HG02763 (cell line): Measurements from ENCODE around the gene KRTAP12-4.
"Not testable (repeated sequence)": the region's sequence is repeated elsewhere in the genome, so short reads cannot be mapped to it uniquely, and the experiment has no call there.

Experiments
- ATAC-seq: cut with Tn5 transposase; IDR thresholded peaks from one replicate; pipeline ENCODE4 v1.9.1; 2021; ENCODE audit warnings: mild to moderate bottlenecking, moderate library complexity; ENCODE audit not compliant: unreplicated experiment

The KRTAP12-4 gene

DNA sequence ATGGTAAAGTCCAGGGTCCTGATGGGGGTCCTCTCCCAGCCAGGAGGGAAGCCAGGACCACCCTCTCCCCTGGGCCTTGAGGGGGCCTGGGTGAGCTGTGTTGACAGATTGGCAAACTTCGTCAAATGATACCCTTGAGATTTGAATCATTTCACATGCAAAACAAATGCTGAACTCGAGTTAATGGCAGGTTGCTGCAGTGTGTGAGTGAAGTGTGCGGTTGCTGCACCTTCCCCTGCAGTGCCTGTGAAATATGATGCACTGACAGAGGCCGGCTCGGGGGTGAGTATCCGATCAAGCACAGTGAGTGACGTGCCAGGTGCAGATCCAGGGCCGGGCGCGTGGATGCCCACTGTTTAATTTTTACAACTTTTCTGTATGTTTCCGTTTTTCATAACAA, 33.2 kb upstream of the KRTAP12-4 start:
- ATAC-seq = no peak

DNA sequence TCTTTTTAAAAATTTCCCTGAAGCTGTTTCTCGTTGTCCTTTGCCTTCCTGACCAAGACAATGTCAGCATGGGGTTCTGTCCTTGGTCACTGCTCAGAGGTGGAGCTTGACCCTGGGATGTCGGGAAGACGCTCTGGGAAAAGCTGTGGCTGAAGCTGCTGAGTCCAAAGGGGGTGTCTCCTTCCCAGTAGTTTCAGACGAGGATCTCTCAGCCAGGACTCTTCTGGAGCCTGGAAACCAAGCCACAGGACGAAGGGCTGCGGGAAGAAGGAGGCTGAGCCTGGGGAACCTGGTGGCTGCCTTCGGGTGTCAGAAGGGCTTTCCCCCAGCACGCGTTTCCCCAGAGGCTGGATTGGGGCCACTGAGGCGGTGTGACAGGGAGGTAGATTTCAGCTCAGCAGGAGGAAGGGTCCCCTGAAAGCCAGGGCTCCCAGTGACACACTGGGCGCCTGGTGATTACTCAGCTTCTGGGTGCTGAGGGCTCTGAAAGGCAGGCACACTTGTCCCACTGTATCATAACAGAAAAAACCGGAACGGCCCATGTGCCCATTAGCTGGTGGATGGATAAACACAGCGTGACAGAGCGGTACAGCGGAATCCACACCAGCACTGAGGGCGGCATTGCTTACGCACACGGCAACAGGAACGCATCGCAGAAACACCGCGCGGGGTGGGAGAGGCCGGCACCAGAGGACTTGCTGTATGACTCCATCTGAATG, 32.5 kb upstream of the KRTAP12-4 start:
- ATAC-seq = no peak

DNA sequence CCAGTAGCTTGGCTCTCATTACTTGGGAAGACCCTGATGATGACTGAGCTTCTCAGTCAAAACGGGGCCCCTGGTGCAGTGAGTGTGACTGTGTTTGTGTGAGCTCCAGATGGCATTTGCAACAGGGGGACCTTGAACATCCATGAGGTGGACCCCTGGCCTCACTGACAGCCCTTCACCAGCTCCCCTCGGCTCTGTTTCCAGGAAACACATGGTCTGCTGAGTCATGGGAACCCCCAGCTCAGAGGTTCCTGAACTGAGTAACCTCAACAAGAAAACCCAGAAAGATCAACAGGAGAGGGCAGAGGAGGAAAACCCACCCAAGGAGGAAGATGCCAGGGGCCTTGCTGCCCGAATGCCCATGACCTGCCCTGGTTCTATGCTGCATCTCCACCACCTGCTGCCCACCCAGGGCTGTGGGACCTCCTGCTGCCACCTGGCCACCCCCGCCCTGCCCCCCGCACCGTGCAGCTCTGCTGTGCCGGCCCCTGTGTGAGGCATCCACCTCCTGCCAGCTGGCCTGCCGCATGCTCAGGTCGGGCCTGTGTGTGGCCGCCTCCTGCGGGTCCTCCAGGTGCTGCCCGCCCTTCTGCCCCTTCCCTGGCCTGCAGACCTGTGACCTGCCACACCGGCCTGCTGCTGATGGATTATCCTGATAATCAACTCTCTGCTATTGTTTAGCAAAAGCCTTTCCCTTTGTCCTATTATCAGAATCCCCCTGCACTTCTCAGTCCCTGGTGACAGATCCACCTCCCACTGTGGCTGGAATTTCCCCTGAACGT, 31.7 kb upstream of the KRTAP12-4 start:
- ATAC-seq = no peak

DNA sequence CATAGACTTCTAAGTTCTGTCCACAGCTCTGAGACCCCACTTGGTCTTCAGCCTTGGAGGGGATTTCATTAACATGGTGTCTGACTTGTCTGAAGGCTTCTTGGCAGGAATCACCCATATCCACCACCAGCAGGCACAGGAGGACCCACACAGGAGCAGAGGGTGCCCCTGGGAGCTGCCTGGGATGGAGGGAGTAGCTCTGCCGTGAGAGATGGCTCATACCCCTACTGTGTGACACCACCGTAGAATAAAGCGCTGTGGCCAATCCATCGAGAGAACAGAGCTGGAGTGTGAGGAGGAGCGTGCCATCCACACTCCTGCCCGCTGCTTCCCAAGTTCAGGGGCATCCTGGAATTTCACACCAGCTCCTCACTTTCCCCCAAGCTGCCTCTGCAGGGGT, 30.6 kb upstream of the KRTAP12-4 start:
- not testable (repeated sequence) for ATAC-seq

DNA sequence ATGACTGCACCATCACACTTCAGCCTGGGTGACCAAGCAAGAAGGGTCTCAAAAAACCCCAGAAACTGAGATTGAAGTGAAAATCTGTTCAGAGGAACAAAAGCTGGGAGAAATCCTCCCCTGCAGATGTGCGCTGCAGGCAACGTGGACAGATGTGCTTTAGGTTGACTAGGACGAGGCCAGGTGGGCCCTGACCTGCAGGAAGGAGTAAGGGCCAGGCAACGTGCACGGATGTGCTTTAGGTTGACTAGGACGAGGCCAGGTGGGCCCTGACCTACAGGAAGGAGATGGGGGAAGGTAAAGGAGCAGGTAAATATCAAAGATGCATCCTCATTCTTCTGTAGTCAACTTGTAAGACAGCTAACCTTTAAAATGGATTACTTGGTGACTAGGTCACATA, 30.0 kb upstream of the KRTAP12-4 start:
- no peak for ATAC-seq

DNA sequence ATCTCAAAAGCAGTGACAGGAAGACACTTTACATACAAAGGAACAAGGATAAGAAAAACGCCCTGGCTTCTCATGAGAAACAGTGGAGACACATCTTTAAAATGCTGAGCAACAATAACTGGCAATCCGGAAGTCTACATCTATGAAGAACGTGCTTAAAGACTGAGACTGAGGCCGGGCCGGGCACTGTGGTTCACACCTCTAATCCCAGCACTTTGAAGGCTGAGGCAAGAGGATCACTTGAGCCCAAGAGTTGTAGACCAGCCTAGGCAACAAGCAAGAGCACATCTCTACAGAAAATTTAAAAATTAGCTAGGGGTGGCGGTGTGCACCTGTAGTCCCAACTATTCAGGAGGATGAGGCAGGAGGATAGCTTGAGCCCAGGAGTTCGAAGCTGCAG, 29.6 kb upstream of the KRTAP12-4 start:
- ATAC-seq = no peak

DNA sequence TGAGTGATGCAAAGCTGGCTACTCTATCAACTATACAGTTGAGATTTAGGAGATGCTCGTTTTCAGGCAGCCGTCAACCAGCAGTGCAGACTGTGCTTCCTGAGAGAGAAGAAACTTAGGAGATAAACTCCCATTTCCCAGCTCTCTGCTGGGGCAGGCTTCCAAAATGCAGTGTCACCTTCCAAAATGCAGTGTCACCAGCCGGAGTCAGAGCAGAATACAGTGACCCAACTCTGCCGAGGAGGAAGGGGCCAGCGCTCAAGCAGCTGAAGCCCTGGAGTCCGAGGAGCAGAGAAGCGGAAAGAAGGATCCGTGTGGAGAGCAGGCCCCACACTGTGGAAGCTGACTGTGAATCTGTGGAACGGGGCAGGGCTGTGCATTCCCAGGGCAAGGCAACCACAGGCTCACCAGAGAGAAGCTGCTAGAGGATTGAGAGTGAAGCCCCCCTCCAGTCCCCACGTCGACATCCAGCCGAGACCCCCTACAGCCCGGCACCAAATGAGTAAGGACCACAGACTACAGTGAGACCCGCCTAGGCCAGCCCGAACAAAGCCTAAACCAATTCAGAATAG, 28.2 kb upstream of the KRTAP12-4 start:
- ATAC-seq = no peak

DNA sequence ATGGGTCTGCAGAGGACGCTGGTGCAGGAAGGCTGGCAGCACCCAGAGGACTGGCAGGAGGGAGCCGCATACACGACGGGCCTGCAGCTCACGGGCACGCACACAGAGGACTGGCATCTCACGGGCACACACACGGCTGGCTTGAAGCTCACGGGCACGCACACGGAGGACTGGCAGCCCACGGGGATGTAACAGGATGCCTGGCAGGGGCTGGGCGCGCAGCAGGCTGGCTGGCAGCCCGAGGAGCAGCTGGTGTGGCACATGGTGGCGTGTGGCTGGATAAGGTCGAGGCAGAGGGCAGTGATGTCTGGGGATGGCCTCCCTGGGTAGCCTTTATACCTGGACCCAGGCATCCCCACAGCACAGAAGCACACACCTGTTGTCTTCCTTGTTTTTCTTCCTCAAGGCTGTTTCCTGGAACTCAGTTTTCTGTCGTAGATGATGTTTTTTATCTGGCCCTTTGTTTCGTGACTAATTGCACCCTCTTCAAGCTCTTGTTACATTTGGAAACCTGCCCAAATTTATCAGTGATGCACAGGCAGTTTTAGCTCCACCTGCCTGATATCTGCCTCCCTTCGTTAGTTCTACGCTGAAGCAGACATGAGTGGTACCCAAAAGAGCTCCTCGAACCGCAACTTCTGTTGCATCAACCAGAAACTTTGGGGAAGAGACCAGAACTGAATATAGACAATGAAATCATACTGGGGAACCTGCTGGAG, 27.6 kb upstream of the KRTAP12-4 start, which contains the start of gene KRTAP12-1:
Gene KRTAP12-1 (minus strand): TSS at position 303 of the 719 bp plus-strand sequence. CDS start 40 bp downstream, at position 263.
- no peak for ATAC-seq

DNA sequence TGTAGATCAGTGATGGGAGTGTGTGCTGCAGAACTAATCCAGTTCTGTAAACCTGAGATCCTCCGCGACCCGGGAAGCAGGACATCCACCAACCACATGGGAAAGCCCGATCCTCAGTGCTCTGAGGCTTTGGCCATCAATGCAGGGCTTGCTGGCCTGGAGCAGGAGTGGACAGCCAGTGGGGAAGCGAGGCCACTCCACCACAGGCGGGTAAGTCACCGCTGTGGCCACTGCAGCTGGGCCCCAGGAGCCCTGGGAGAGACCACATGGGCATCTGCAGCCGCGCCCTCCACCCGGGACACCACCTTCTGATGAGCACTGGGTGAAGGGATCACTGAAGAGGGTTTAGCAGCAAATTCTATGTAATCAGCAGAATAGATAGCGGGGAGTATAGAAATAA, 26.7 kb upstream of the KRTAP12-4 start:
- no peak for ATAC-seq

DNA sequence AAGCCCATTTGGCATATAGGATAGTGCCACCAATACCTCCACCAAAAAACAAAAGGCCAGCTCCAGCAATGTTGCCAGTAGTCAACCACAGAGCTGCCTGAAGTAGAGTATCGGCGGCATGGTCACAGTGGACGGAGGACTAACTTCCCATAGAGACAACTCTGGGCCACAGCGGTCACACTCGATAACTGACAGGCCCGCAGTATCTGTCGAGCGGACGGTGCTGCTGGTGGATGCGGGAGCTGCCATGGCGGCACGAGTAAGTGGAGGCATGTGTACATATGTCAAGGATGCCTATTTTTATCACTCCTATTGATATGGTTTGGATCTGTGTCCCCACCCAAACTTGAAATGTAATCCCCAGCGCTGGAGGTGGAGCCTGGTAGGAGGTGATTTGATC, 23.4 kb upstream of the KRTAP12-4 start:
- no peak for ATAC-seq

DNA sequence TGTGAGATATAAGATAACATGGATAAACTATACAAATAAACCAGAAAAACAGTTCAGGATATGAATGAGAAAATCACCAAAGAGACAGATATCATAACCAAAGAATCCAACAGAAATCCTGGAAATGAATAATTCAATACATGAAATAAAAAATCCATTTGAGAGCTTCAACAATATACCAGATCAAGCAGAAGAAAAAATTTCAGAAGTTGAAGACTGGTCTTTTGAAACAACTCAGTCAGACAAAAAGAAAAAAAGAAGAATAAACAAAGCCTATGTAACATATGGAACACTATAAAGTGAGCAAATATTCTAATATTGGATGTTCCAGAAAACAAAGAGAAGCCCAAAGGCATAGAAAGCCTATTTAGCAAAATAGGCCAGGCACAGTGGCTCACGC, 17.5 kb upstream of the KRTAP12-4 start:
- ATAC-seq = no peak

DNA sequence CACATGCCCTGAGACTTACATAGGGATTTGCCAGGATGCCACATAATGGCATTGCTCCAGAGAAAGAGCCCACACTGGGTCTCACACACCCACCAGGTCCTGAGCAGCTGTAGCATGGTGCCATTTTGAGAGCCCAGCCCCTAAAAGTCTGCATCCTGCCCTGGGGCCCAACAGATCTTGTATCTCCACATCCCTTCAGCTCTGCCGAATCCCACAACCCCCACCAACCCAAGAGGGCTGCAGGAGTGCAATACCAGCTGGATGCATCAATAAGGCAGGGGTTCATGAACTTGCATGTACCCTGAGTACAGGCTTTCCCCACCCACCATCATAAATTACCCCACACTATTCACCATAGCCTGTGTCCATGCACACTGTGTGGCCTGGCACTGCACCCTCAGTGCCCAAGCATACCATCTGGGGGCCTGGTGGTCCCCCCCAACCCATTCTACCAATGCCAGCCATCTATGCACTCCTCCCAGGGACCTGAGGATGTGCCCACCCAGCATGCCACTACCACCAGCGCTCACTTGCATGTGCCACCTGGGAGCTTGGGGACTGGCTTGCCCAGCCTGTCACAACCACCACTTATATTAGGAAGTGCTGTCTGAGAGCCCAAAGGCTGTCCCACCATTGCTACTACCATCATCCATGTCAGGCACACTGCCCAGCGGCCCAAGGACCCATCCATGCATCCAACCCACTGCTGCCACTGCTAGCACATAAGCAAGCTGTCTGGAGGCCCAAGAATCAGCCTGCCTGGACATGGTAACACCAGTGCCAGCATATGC, 16.4 kb upstream of the KRTAP12-4 start:
- ATAC-seq = no peak

DNA sequence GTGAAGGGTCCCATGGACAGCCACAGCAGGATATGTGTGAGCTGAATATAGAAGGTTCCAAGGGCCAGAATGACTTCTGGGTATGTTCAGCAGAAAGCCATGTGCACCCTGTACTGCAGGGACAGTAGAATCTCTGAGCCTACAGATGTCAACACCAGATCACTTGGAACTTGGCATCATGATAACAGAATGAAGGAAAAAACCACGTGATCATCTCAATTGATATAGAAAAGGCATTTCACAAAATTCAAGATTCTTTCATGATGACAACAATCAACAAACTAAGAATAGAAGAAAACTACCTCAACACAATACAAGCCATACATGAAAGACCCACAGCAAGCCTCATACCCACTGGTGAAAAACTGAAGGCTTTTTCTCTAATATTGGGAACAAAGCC, 13.2 kb upstream of the KRTAP12-4 start:
- ATAC-seq = no peak

DNA sequence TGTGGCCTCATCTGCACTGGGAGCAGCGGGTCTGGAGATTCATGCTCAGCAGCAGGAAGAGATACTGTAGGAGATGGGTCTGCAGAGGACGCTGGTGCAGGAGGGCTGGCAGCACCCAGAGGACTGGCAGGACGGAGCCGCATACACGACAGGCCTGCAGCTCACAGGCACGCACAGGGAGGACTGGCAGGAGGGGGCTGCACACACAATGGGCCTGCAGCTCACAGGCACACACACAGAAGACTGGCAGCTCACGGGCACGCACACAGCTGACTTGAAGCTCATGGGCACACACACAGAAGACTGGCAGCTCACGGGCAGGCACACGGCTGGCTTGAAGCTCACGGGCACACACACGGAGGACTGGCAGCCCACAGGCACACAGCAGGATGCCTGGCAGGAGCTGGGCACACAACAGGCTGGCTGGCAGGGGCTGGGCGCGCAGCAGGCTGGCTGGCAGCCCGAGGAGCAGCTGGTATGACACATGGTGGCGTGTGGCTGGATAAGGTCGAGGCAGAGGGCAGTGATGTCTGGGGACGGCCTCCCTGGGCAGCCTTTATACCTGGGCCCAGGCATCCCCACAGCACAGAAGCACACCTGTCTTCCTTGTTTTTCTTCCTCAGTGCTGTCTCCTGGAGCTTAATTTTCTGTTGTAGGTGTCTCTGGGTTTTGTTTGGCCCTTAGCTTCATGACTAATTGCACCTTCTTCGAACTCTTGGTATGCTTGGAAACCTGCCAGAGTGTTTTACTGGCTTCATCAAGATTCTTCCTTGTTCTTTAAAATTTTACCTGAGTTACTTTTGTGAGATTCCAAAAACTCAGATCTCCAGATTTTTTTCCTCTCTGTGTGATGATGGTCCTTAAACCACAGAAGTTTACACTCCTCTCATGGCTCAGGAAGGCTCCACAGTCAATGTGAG, 12.2 kb upstream of the KRTAP12-4 start, which contains the start of gene KRTAP12-2:
Gene KRTAP12-2 (minus strand): TSS at position 527 of the 920 bp plus-strand sequence. CDS start 41 bp downstream, at position 486.
- ATAC-seq = no peak

DNA sequence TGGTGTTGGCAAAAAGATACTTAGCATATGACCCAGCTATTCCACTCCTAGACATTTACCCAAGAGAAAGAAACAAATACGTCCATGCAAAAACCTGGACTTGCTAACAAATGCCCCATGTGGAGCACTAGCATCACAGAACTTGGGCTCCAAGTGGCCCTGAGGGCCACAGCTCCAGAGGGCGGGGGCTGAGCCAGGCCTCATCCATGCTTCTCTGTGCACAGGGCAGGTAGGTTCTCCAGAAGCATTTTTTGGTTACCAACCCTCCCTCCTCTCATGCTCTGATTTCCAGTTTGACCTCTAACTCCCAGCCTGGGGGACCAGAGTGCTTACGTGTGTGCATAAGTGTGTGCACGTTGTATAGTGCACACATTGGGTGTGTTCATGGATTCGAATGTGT, 10.2 kb upstream of the KRTAP12-4 start:
- ATAC-seq = no peak

DNA sequence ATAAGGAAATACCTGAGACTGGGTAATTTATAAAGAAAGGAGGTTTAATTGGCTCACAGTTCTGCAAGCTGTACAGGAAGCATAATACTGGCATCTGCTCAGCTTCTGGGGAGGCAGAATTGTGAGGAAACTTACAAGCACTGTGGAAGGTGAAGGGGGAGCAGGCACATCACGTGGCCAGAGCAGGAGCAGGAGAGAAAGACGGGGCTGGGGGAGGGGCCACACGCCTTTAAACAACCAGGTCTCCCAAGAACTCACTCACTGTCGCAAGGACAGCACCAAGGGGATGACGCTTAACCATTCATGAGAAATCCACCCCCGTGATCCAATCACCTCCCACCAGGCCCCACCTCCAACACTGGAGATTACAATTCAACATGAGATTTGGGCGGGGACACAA, 7.1 kb upstream of the KRTAP12-4 start:
- not testable (repeated sequence) for ATAC-seq

DNA sequence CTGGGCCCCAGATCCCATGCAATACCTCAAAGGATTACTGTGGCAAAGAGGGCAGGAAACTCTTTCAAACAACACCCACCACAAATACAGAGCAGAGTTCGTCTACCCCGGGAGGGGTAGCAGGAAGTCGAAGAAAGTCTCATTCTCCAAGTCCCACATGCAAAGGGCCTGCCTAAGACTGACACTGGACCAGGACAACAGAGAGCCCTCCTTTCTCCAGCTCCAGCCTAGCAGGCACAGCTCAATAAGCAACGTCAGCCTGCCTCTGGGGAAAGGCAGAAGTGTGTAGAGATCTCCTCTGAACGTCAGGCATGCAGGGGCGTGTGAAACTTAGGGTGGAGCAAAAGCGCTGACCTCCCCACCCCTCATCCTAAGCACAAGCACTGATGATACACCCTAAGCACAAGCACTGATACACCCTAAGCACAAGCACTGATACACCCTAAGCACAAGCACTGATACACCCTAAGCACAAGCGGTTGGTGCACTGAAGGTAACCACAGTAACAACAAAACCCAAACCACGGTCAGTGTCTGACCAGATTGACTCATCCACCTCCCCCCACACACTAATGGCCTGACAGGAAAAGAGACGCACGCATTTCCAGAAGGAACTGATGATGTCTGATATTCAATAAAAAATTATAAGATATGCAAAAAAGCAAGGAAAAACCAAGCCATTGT, 4.6 kb upstream of the KRTAP12-4 start:
- no peak for ATAC-seq

DNA sequence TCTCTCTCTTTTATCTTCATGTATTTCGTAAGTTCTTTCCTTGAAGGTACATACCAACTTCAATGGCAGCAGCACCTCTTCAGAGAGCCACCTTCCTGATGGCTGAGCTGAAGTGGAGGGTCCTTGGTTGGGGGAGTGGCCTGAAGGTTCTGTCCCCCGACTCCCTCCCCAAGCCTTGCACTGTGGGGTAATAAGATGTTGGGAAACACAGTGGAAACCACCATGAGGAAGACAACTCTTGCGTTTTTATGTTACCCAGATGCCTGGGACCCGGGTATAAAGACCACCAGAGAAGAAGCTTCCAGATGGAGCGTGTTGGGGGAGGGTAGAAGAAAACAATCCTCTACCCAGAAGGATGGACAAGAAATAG, 4.1 kb upstream of the KRTAP12-4 start:
- no peak for ATAC-seq
